ENCODE results near the gene PCLO.
A peak's percentile ranks its signal among the peaks of the same experiment; 100 is the strongest.
"Not testable (repeated sequence)": the region's sequence is repeated elsewhere in the genome, so short reads cannot be mapped to it uniquely, and the experiment has no call there.

PCLO gene

DNA sequence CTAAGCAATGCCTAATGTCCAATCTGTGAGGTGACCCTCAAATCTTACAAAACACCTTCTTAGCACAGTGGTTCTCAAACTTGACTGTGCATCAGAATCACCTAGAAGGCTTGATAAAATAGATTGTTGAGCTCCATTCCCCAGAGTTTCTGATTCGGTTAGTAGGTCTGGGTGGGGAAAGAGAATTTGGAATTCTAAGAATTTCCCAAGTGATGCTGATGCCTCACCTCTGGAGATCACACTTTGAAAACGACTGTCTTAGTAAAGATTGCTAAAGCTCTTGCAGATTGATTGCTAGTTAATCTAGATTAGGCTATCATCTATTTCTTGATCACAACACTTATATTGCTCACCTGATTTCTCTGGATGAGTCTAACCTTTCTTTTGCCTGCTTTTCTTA lies 126.6 kb downstream of the PCLO start:
- TF ChIP-seq, protein P1, sequence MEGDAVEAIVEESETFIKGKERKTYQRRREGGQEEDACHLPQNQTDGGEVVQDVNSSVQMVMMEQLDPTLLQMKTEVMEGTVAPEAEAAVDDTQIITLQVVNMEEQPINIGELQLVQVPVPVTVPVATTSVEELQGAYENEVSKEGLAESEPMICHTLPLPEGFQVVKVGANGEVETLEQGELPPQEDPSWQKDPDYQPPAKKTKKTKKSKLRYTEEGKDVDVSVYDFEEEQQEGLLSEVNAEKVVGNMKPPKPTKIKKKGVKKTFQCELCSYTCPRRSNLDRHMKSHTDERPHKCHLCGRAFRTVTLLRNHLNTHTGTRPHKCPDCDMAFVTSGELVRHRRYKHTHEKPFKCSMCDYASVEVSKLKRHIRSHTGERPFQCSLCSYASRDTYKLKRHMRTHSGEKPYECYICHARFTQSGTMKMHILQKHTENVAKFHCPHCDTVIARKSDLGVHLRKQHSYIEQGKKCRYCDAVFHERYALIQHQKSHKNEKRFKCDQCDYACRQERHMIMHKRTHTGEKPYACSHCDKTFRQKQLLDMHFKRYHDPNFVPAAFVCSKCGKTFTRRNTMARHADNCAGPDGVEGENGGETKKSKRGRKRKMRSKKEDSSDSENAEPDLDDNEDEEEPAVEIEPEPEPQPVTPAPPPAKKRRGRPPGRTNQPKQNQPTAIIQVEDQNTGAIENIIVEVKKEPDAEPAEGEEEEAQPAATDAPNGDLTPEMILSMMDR (conservative IDR thresholded peaks at IDR 0.05; ENCODE audit: low read depth, low read length) = no peak
- H3K4me3 ChIP-seq (ENCODE audit: low read depth, low read length) = no peak overlapping the region

DNA sequence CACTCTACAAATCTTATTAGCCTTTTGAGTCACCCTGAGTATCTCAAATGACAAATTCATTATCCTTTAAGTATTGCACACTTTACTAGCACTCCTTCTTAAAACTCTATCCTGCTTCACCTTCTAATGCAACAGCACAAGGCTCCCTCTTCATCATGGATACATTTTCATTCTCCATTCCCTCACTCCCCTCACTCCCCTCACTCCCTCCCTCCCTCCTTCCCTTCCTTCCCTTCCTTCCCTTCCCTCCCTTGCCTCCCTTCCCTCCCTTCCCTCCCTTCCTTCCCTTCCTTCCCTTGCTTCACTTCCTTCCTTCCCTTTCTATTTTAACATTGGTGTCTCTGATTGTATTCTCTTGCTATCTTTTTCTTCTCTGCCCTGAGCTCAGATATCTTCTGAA lies 130.5 kb downstream of the PCLO start:
- no peak for DNase-seq (ENCODE audit: low read depth)
- H3K4me3 ChIP-seq (ENCODE audit: low read depth, low read length) = no peak overlapping the region
- TF ChIP-seq, protein P1 (conservative IDR thresholded peaks at IDR 0.05; ENCODE audit: low read depth, low read length) = no peak

More for the DNA sequence above, 126.6 kb downstream of the PCLO start:
- DNase-seq (ENCODE audit: low read depth) = no peak

DNA sequence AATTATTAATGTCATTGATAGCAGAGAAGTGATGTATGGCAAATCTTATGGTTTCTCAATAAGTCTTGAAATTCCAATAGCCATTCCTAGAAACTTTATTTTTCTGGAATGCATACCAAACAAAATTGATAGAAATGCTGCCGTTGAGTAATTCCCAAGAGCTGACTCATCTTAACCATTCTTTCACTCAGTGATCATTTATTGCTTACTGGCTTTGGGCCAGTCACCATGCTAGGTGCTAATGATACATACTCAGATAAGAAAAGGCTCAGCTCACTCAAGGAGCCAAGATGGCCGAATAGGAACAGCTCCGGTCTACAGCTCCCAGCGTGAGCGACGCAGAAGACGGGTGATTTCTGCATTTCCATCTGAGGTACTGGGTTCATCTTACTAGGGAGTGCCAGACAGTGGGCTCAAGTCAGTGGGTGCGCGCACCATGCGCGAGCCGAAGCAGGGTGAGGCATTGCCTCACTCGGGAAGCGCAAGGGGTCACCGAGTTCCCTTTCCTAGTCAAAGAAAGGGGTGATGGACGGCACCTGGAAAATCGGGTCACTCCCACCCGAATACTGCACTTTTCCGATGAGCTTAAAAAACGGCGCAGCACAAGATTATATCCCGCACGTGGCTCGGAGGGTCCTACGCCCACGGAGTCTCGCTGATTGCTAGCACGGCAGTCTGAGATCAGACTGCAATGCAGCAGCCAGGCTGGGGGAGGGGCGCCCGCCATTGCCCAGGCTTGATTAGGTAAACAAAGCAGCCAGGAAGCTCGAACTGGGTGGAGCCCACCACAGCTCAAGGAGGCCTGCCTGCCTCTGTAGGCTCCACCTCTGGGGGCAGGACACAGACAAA lies 138.6 kb downstream of the PCLO start:
- peak; percentile 64 for DNase-seq (ENCODE audit: low read depth)
- H3K4me3 ChIP-seq (ENCODE audit: low read depth, low read length) = not testable (repeated sequence)

DNA sequence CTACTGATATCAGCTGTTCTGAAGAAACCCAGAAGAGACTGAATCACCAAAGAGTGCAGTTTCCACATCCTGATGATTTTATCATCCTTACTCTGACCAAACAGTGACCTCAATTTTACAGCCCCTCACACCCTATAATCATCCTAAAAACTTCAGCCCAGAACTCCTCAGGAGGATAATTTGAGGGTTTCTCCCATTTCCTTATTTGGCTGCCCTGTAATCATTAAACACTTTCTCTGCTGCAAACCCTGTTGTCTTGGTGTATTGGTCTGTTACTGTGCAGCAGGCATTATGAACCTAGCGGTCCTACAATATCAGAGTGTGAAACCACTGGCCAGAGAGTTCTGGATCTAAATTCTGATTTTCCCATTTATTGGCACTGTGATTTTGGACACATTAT lies 141.7 kb downstream of the PCLO start:
- H3K4me3 ChIP-seq (ENCODE audit: low read depth, low read length) = no peak overlapping the region
- TF ChIP-seq, protein P1 (conservative IDR thresholded peaks at IDR 0.05; ENCODE audit: low read depth, low read length) = no peak
- DNase-seq (ENCODE audit: low read depth) = no peak

DNA sequence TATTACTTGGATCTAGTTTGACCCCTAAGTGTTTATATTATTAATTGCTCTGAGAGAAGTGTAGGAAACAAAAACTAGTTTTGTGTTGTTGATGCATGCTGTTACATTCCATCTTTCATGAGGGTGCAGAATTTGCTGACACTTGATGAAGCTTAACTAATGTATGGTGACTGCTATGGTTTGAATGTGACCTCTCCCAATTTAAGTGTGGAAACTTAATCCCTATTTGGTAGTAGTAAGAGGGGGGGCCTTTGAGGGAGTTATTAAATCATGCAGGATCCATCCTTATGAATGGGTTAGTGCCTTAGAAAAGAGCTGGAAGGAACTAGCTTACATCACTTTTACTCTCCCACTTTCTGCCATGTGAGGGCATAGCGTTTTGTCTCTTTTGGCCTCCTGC lies 142.5 kb downstream of the PCLO start:
- no peak for DNase-seq (ENCODE audit: low read depth)
- no peak overlapping the region for H3K4me3 ChIP-seq (ENCODE audit: low read depth, low read length)
- TF ChIP-seq, protein P1 (conservative IDR thresholded peaks at IDR 0.05; ENCODE audit: low read depth, low read length) = no peak

DNA sequence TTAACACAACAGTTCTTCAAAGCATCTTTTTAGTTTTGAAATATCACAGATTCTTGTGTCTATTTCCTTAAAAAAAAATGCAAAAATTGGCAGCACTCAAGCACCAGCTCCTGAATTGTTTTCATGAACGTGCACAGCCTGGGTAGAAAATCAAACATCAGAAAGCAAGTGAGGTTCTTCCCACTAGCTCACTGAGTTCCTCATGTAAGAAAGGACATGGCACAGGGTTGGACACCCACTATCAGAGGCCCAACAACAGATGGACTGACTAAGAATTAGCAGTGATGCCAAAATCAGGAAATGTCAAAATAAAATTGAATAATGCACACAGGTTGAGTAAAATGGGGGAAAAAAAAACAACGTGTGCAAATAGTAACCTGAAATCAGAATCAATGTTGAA lies 146.8 kb downstream of the PCLO start:
- TF ChIP-seq, protein P1 (conservative IDR thresholded peaks at IDR 0.05; ENCODE audit: low read depth, low read length) = no peak
- DNase-seq (ENCODE audit: low read depth) = no peak
- no peak overlapping the region for H3K4me3 ChIP-seq (ENCODE audit: low read depth, low read length)

DNA sequence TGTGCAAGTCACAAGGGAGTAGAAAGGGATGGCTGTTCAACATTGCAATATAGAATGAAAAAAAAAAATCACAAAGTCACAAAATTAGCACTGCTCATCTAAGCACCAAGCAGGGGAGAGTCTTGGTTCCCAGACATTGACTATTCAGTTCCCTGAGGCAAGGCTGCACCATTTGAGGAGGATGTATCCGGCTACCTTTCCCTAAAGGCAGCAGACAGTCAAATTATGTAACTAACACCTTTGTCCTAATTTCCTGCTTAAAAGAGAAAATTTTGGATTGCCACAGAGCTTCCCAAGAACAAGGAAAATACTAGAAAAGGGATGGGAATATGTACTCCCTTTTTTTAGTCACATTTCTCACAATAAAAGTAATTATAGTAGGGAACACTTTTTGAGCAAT lies 148.1 kb downstream of the PCLO start:
- H3K4me3 ChIP-seq (ENCODE audit: low read depth, low read length) = no peak overlapping the region
- TF ChIP-seq, protein P1 (conservative IDR thresholded peaks at IDR 0.05; ENCODE audit: low read depth, low read length) = no peak
- no peak for DNase-seq (ENCODE audit: low read depth)
